Measurements from ENCODE around the gene SKAP1. TPM values are rescaled to one million over a fixed set of nuclear protein-coding genes. Genes with fewer than 3 reads are reported as not detected.

SKAP1 gene
- 0.38 TPM for total RNA-seq
- long read RNA-seq, partial matches to known transcripts, result 0 of 1 reads
- long read RNA-seq, other reads (novel, unspliced or antisense), result 1 of 1 reads

DNA sequence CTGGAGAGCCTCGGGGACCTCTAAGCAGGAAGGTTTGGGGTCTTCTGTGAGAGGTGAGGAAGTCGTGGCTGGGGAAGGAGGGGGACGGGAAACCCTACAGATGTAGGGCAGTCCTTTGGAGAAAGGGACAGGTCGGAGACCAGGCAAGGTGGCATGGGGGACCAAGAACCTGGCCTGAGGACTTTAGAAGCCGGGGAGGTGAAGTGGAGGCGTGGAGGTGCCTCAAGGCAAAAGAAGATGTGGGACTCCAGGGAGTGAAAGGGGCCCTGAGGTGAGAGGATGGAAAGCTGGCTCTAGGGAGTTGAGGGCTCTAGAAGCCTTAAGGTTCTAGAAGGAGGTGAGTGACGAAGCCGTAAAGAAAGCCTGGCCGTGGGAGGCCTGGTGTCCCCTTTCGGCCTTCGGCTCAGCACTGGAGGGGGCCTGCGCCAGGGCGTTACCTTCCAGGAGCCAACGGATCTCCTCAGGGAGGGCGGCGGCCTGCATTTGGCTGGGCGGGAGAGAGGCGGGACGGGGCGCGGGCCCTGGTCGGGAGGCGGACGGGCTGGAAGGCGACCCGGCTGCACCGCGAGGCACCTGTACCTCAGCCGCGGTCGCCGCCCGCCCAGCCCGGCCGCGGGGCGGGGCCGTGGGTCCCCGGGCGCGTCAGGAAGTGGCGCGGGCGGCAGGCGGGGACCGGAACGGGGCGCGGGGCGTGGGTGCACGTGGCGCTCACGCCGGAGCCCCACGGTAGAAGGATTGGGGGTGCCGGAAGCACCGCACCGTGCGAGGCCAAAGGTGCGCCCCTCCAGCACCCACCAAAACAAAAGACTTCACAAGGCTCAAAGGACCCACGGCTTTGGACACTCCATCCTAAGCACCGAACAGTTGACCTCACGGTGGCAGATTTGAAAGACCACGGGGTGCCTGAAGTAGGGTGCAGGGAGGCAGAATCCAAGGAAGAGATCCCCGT, at the start of gene SKAP1:
Gene SKAP1 (minus strand): TSS at position 577 of the 949 bp plus-strand sequence.
- intact Hi-C loops (cut with DNase I), result no loop called here
- no peak for ATAC-seq

GRCh38 chr17:48479014-48479402, 49.0 kb upstream of the SKAP1 start:
- ATAC-seq (no peak), DNase-seq (ENCODE audit: missing footprints) (no peak)
- intact Hi-C loops (cut with DNase I), result no loop called here

More for the DNA sequence above, at the start of gene SKAP1:
- DNase-seq (ENCODE audit: missing footprints), result no peak

- DNase-seq (ENCODE audit: missing footprints) (no peak), ATAC-seq (no peak)
- intact Hi-C loops (cut with DNase I), result no loop called here
Observed at GRCh38 chr17:48478224-48479013, 48.4 kb upstream of the SKAP1 start.

DNA sequence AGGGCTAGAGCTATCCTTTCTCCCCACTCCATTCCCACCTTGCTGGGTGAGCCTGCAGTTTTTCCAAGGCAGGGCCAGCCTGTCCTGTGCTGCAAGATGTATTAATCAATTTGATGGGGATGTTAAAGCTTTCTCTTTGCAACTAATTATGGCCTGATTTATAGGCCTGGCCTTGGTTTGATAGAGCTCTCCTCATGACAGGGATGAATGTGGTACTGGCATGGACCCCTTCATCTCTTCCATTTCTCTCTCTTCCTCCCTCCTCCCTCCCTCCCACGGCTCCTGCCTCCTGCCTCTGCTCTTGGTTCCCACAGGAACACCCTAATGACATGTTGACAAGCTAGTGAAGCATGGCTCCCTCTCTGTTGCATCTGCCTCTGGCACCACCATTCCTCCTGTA, 47.2 kb upstream of the SKAP1 start:
- no peak for ATAC-seq
- no peak for DNase-seq (ENCODE audit: missing footprints)
- intact Hi-C loops (cut with DNase I), result no loop called here

- no peak for DNase-seq (ENCODE audit: missing footprints)
- no peak for ATAC-seq
- intact Hi-C loops (cut with DNase I), result no loop called here
Observed at GRCh38 chr17:48472411-48473281, 42.6 kb upstream of the SKAP1 start.

DNA sequence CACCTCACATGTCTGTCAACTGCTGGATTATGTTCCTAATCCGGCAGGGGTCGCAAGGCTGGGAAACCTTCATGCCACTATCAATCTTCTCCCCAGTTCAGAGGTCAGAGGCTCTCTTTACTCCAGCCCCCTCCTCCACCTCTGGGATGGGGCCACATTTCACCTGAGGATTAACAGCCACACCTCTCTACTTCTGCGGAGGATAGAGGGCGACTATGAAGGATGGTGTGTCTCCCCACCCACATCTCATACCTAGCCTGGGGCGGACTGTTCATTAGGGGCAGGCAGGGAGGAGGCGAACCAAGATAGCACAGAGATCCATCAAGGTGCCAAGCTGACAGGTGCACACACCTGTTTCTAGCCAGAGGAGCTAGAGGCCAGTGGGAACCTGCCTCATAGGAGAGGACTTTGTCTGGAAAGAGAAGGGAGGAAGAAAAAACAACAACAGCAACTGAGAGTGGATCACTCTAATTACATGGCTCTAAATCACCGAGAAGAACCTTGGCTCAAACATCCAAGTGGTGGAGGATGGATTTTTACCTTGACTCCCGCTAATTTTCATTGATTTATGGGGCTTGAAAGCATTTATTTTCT, 41.9 kb upstream of the SKAP1 start:
- intact Hi-C loops (cut with DNase I), result no loop called here
- ATAC-seq, result no peak
- DNase-seq (ENCODE audit: missing footprints), result no peak

DNA sequence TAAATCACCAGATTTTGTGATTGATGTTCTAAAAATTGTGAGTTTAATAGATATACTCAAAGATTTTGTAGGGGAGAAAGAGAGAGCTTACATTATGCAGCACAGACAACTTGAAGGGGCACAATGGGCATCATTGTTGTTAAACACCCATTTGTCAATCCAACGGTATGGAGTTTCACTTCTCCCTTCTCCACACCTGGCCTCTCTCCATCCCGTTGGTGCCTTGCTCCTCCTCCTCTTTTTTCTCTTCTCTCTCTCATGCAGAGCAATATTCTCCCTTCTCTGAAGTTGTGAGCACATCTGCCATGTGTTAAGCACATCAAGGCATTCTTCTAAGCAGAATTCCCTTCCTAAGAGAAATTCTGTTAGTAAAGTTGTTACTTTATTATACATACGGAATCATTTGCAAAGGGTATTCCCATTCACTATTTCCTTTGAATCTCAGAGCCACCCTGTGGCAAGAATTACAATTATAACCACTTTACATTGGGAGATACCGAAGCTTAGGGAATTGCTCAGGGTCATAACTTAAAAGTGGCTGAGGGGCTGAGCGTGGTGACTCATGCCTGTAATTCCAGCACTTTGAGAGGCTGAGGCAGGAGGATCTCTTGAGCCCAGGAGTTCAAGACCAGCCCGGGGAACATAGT, 40.5 kb upstream of the SKAP1 start:
- no peak for ATAC-seq
- intact Hi-C loops (cut with DNase I), result no loop called here
- DNase-seq (ENCODE audit: missing footprints), result no peak

DNA sequence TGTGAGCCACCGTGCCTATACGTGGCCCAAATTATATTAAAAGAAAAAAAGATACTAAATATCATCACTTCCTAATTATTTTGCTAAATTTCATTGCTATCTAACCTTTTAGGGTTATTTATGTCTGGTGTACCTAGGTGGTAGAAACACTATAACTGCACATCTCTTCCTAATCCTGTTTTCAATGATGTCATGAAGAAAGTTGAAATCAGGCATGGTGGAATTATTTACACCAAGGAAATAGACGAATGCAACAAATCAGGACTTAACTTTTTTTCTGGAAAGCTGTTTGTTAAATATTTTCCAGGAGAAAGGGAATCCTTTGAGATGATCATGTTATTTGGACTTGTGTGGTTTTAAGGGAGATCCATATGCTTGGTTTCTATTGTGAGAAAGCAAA, 39.2 kb upstream of the SKAP1 start:
- DNase-seq (ENCODE audit: missing footprints) (no peak), ATAC-seq (no peak)
- intact Hi-C loops (cut with DNase I), result no loop called here

- ATAC-seq, result no peak
- intact Hi-C loops (cut with DNase I), result no loop called here
Observed at GRCh38 chr17:48468299-48468698, 38.3 kb upstream of the SKAP1 start.

GRCh38 chr17:48465884-48466283, 35.9 kb upstream of the SKAP1 start:
- DNase-seq (ENCODE audit: missing footprints) (no peak), ATAC-seq (no peak)
- intact Hi-C loops (cut with DNase I), result no loop called here

More at GRCh38 chr17:48468299-48468698, 38.3 kb upstream of the SKAP1 start:
- no peak for DNase-seq (ENCODE audit: missing footprints)

DNA sequence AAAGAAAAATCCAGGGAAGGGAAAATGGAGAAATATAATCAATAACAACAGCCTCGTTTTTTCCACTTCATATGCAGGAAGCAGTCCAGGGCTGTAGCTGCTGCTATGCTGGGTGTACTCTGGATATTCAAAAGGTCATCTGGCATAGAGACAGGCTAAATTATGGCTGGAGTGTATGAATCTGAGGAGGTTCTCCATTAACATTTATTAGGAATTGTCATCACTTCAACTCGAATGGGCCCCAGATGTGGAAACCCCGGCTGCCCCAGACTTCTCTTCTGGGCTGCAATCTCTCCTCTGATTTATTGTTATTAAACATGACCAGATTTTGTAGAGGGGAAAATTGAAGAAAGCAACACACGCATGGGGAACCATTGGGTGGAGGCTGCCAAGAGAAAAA, 33.5 kb upstream of the SKAP1 start:
- no peak for DNase-seq (ENCODE audit: missing footprints)
- intact Hi-C loops (cut with DNase I), result no loop called here
- ATAC-seq, result no peak

DNA sequence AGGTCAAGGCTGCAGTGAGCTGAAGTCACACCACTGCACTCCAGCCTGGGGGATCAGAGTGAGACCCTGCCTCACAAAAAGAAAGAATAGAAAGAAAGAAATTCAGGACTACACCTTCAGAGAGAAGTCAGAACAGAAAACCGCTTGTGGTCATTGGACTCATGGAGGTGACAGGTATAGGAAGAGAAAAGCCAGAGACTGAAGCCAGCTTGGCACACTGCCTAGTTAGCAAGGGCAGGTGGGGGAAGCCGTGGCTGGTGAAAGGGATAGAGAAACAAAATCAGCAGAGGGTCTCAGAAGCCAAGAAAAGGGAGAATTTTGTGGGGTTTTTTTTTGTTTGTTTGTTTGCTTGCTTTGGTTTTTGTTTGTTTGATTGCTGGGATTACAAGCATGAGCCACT, 32.9 kb upstream of the SKAP1 start:
- intact Hi-C loops (cut with DNase I), result no loop called here
- no peak for DNase-seq (ENCODE audit: missing footprints)
- no peak for ATAC-seq

DNA sequence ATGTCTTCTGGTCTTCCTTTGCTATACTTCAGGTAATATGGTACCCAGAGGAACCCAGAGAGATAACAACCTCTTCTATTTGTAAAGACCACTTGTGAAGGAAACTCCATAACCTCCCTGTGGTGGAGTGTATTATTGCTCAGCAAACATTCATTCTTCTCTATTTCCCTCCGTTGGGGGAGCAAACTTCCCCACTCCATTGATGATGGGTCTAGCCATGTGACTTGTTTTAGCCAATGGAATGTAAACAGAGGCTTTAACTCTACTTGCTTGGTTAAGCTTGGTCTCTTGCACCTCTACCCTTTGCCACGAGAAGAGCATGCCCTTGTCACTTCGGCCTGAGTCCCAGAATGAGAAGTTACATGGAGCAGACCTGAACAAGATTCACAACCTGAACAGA, 30.0 kb upstream of the SKAP1 start:
- ATAC-seq, result no peak
- DNase-seq (ENCODE audit: missing footprints), result no peak
- intact Hi-C loops (cut with DNase I), result no loop called here

- intact Hi-C loops (cut with DNase I), result loop anchor here (10.0 kb wide), 1 partner anchor 104 kb away; no protein-coding TSS in a partner anchor
- DNase-seq (ENCODE audit: missing footprints) (no peak), ATAC-seq (no peak)
Observed at GRCh38 chr17:48459070-48459844, 29.2 kb upstream of the SKAP1 start.

DNA sequence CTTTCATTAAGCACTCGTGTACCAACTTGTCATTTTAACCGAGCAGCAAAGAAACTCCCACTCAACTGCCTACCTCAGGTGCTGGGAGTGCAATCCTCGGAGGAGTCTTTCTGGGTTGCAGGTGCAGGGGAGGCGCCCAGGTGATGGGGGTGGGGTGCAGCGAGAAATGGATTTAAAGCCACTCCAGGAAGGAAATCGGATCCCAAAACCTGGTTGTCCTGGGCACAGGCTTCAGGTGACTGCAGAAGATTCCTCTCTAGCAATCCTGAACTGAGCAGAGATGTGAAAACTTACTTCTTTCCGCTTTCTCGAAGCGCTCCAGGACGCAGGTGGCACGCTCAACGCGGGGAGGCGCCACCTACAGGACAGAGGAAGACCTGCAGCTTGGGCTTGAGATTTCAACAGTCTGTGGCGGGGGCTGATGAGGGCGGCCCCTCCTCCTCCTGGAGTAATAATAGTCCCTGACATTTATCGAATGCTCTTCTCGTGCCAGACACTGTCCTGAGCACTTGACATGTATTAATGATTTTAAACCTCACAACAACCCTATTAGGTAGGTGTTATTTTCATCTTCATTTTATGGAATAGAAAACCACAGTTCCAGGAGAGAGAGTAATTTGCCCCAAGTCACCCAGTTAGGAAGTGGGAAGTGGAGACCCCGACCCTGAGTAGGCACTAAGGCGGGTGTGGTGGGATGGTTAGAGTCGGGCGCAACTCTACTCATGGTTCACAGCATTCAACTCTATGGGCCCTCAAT, 27.2 kb upstream of the SKAP1 start:
- intact Hi-C loops (cut with DNase I), result loop anchor here (10.0 kb wide), 1 partner anchor 102 kb away; no protein-coding TSS in a partner anchor
- DNase-seq (ENCODE audit: missing footprints) (peak; percentile 78), ATAC-seq (peak; percentile 64)

DNA sequence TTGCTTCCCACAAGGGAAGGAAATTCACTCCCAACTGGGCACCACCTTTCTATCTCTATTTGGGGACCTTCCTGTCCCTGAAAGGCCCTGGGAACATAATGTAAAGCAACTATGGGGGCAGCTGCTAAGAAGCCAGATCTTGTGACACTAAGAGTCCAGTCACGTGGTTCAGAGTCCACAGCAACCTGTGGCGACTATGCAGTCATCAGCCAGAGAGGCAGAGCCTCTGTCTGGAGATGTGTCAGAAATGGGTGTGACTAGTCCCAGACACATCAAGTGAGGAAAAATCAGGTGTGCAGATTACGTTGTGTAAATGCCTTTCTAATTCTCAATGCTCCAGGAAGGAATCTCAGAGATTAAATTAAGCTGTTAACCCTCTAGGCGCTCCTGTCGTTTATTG, 26.6 kb upstream of the SKAP1 start:
- intact Hi-C loops (cut with DNase I), result loop anchor here (10.0 kb wide), 1 partner anchor 102 kb away; no protein-coding TSS in a partner anchor
- no peak for DNase-seq (ENCODE audit: missing footprints)

More for the DNA sequence above, 26.6 kb upstream of the SKAP1 start:
- ATAC-seq, result no peak
